Type B pancreatic cell (in vitro differentiated cells): ENCODE measurements around the gene IGF1. TPM values are rescaled to one million over a fixed set of nuclear protein-coding genes. Genes with fewer than 3 reads are reported as not detected.

ENCODE experiments used
- DNase-seq: peaks from one replicate; pipeline ENCODE4 v3.0.0; 2021; ENCODE audit warnings: mixed read lengths; ENCODE audit not compliant: unreplicated experiment; ENCODE audit errors: extremely low spot score
- H3K27ac Mint-ChIP-seq: 2 replicates; pipeline ENCODE4 v1.8.0; 2021; ENCODE audit warnings: mild to moderate bottlenecking, mixed read lengths
- H3K27me3 Mint-ChIP-seq: 2 replicates; pipeline ENCODE4 v1.8.0; 2021; ENCODE audit warnings: mixed read lengths
- H3K36me3 Mint-ChIP-seq: 2 replicates; pipeline ENCODE4 v1.8.0; 2021; ENCODE audit warnings: mixed read lengths
- H3K4me1 Mint-ChIP-seq: one replicate; pipeline ENCODE4 v1.8.0; 2021; ENCODE audit warnings: mixed read lengths; ENCODE audit not compliant: unreplicated experiment
- H3K4me3 Mint-ChIP-seq: 2 replicates; pipeline ENCODE4 v1.8.0; 2021; ENCODE audit warnings: mild to moderate bottlenecking, mixed read lengths
- H3K9me3 Mint-ChIP-seq: 2 replicates; pipeline ENCODE4 v1.8.0; 2021; ENCODE audit warnings: mixed read lengths
- CTCF ChIP-seq: fragments of 200-600 bp; sonication (generic); conservative IDR thresholded peaks from 2 replicates; pipeline ENCODE4 v1.5.0; 2021; ENCODE audit warnings: antibody characterized with exemption, mild to moderate bottlenecking
- total RNA-seq: library from RNA; stranded (reverse); gene quantifications from 2 replicates; pipeline ENCODE4 v1.2.1, GENCODE V29; 2021; ENCODE audit warnings: low replicate concordance

Gene IGF1
- total RNA-seq, 1 donor from 2014 or later, result 16.1 TPM

- H3K27ac Mint-ChIP-seq, result no peak overlapping the region
- peaks cover 10% of the 10 kb centered on the region for H3K27me3 Mint-ChIP-seq
- H3K9me3 Mint-ChIP-seq, result no peaks in the 10 kb centered on the region
- no peak for DNase-seq
- H3K4me1 Mint-ChIP-seq, result peaks cover 6% of the 10 kb centered on the region
- H3K4me3 Mint-ChIP-seq, result no peak overlapping the region
- no peaks in the 10 kb centered on the region for H3K36me3 Mint-ChIP-seq
- TF ChIP-seq CTCF, result no peak
Measured at GRCh38 chr12:102401087-102401486, 79.3 kb downstream of the IGF1 start.

DNA sequence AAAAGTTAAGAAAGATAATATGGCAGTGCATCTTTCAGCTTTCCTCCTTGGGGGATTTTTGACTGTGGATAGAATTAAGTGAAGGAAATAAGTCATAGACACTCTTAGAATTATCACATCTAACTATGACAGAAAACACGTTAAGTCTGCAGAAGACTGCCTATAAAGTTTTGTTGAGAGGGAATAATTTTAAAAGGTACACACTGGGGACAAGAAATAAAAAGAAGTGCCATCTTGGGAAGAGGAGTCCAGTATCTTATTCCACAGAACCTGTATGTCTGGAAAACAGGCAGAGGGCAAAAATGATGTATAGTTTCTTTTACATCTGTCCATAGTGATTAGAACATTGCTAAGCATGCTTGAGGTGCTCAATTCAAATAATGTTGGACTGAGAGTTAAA, 80.7 kb downstream of the IGF1 start:
- Mint-ChIP-seq H3K4me1 (no peaks in the 10 kb centered on the region), H3K36me3 (no peaks in the 10 kb centered on the region), H3K9me3 (no peaks in the 10 kb centered on the region), H3K27me3 (peaks cover 14% of the 10 kb centered on the region), H3K4me3 (no peak overlapping the region), H3K27ac (no peak overlapping the region)
- DNase-seq, result no peak
- TF ChIP-seq CTCF, result no peak

DNA sequence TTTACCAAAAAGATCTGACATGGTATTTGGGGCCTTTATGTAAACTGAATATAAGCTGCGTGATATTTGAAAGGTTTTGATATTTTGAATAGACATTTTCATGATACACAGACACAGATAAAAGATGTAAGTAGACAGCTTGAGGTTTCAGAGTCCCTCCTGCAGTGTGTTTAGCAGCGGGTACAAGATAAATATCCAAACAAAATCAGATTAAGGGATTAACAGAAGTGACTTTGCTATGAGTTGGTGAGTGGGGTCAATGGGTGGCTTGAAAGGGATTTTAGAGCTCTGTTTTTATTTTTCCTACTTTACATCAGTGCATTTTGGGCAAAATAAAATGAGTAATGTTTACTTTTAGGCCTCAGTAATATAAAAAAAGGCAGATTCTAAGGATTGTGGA, 84.1 kb downstream of the IGF1 start:
- H3K4me1 Mint-ChIP-seq, result no peaks in the 10 kb centered on the region
- no peak overlapping the region for H3K4me3 Mint-ChIP-seq
- H3K27me3 Mint-ChIP-seq, result peaks cover 20% of the 10 kb centered on the region
- H3K27ac Mint-ChIP-seq, result no peak overlapping the region
- H3K36me3 Mint-ChIP-seq, result no peaks in the 10 kb centered on the region
- DNase-seq, result no peak
- no peaks in the 10 kb centered on the region for H3K9me3 Mint-ChIP-seq
- TF ChIP-seq CTCF, result no peak

DNA sequence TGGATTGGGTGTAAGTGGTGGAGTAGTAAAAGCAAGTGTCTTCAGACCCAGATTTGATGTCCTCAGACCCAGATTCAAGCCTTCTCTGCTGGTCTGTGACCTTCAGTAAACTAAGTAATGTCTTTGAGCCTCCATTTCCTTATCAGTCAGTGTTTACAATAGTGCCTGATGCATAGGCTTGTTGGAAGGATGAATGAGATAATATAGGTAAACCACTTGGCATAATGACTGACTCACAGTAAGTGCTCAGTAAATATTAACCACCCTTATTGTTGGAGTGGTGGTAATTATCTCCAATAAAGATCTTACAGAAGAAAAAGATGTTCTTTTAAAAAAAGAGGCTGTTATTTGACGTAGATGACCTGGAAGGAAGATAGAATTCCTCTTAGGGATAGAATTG, 86.2 kb downstream of the IGF1 start:
- Mint-ChIP-seq H3K36me3 (no peaks in the 10 kb centered on the region), H3K27me3 (peaks cover 16% of the 10 kb centered on the region), H3K4me1 (no peaks in the 10 kb centered on the region), H3K4me3 (no peak overlapping the region), H3K27ac (no peak overlapping the region), H3K9me3 (no peaks in the 10 kb centered on the region)
- DNase-seq, result no peak
- TF ChIP-seq CTCF, result no peak

DNA sequence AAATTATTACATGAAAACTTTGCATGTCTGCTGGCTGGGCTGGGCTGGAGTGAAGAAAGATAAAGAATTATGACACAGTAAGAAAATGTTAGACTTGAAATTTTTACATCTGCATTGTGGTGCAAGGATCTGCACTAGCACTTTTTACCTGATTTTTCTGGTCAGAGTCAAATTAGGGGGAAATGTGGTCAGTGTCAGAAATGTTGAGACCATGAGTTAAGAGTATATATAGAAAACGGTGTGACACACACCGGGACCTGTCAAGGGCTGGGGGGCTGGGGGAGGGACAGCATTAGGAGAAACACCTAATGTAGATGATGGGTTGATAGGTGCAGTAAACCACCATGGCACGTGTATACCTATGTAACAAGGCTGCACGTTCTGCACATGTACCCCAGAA, 90.3 kb downstream of the IGF1 start:
- no peak for DNase-seq
- no peak overlapping the region for H3K4me3 Mint-ChIP-seq
- no peaks in the 10 kb centered on the region for H3K4me1 Mint-ChIP-seq
- no peaks in the 10 kb centered on the region for H3K36me3 Mint-ChIP-seq
- H3K9me3 Mint-ChIP-seq, result peaks cover 5% of the 10 kb centered on the region
- TF ChIP-seq CTCF, result no peak
- H3K27ac Mint-ChIP-seq, result no peak overlapping the region
- H3K27me3 Mint-ChIP-seq, result peaks cover 21% of the 10 kb centered on the region

- peaks cover 13% of the 10 kb centered on the region for H3K27me3 Mint-ChIP-seq
- no peak for DNase-seq
- H3K36me3 Mint-ChIP-seq, result peaks cover 7% of the 10 kb centered on the region
- no peak overlapping the region for H3K27ac Mint-ChIP-seq
- H3K4me1 Mint-ChIP-seq, result no peaks in the 10 kb centered on the region
- no peak for TF ChIP-seq CTCF
- no peak overlapping the region for H3K4me3 Mint-ChIP-seq
- peaks cover 16% of the 10 kb centered on the region for H3K9me3 Mint-ChIP-seq
Measured at GRCh38 chr12:102388469-102388868, 91.9 kb downstream of the IGF1 start.
